H1 (cell line): ENCODE measurements around the gene JDP2. TPM values are rescaled to one million over a fixed set of nuclear protein-coding genes. Genes with fewer than 3 reads are reported as not detected.
A peak's percentile ranks its signal among the peaks of the same experiment; 100 is the strongest.

ENCODE experiments used
- CTCF ChIA-PET: fragments of 300-600 bp; sonication (Branson Sonifier 250); formaldehyde crosslinking; loops from one replicate; lab custom pipeline; 2021; ENCODE audit not compliant: partially characterized antibody; lab: Charles Lee
- POLR2A ChIA-PET: fragments of 300-600 bp; sonication (Branson Sonifier 250); formaldehyde crosslinking; loops from one replicate; lab custom pipeline; 2021; ENCODE audit warnings: inconsistent platforms; ENCODE audit not compliant: partially characterized antibody; lab: Charles Lee
- DNase-seq, 2 experiments: peaks; one replicate each; pipeline versions ENCODE4 v3.0.0 to v3.0.0-alpha.2; 2010 to 2022; ENCODE audit warnings: low spot score in 2 of 2, low read depth in 1 of 2, mixed read lengths in 1 of 2
- FAIRE-seq: peaks from 2 replicates; lab custom pipeline; 2011; peaks lifted over from hg19 to GRCh38; lab: Jason Lieb, UNC
- H2AFZ ChIP-seq: 2 replicates; pipeline ENCODE4 v1.8.1; 2012; ENCODE audit warnings: low read length, inconsistent platforms
- H2AK5ac ChIP-seq: 2 replicates; pipeline ENCODE4 v1.6.1; 2013; ENCODE audit warnings: low read depth, low read length
- H2BK120ac ChIP-seq: replicated peaks from 2 replicates; pipeline ENCODE3; 2013; ENCODE audit warnings: low read depth, low read length, inconsistent platforms
- H2BK12ac ChIP-seq: 2 replicates; pipeline ENCODE4 v1.6.1; 2013; ENCODE audit warnings: low read depth, low read length
- H2BK15ac ChIP-seq: 2 replicates; pipeline ENCODE4 v1.6.1; 2013; ENCODE audit warnings: low read length
- H2BK20ac ChIP-seq: 2 replicates; pipeline ENCODE4 v1.6.1; 2013; ENCODE audit warnings: low read length
- H2BK5ac ChIP-seq: 2 replicates; pipeline ENCODE4 v1.6.1; 2013; ENCODE audit warnings: low read depth, low read length
- H3K14ac ChIP-seq: 2 replicates; pipeline ENCODE4 v1.6.1; 2013; ENCODE audit warnings: inconsistent platforms; ENCODE audit not compliant: insufficient read length
- H3K18ac ChIP-seq: 2 replicates; pipeline ENCODE4 v1.6.1; 2013; ENCODE audit warnings: low read length; ENCODE audit errors: extremely low read depth
- H3K23ac ChIP-seq: 2 replicates; pipeline ENCODE4 v1.6.1; 2013; ENCODE audit warnings: inconsistent platforms; ENCODE audit not compliant: insufficient read length
- H3K23me2 ChIP-seq: 2 replicates; pipeline ENCODE4 v1.6.1; 2013; ENCODE audit warnings: low read depth, low read length
- H3K27ac ChIP-seq: 2 replicates; pipeline ENCODE4 v1.6.1; 2011; ENCODE audit warnings: low read depth, low read length, inconsistent platforms
- H3K27me3 ChIP-seq, 4 experiments: replicated peaks in 1 of 4; 1 replicate in 1 of 4; 2 replicates in 3 of 4; pipeline versions ENCODE4 v1.6.1 to v1.8.1; 2011 to 2013; ENCODE audit warnings: low read length in 3 of 4, mild to moderate bottlenecking in 3 of 4, inconsistent platforms in 2 of 4, mixed read lengths in 2 of 4, moderate library complexity in 1 of 4; ENCODE audit not compliant: control insufficient read depth in 3 of 4, insufficient read depth in 3 of 4; ENCODE audit errors: extremely low read depth in 1 of 4
- H3K36me3 ChIP-seq, 4 experiments: 2 replicates each; pipeline versions ENCODE4 v1.6.1 to v1.8.1; 2011 to 2013; ENCODE audit warnings: mild to moderate bottlenecking in 4 of 4, low read length in 3 of 4, moderate library complexity in 2 of 4, control low read depth in 1 of 4, inconsistent platforms in 1 of 4; ENCODE audit not compliant: insufficient read depth in 4 of 4, control insufficient read depth in 2 of 4
- H3K4ac ChIP-seq: replicated peaks from 2 replicates; pipeline ENCODE3; 2013; ENCODE audit warnings: low read length, low read depth, mixed read lengths, inconsistent platforms; ENCODE audit not compliant: insufficient read length
- H3K4me1 ChIP-seq, 4 experiments: replicated peaks in 1 of 4; 1 replicate in 1 of 4; 2 replicates in 3 of 4; pipeline versions ENCODE4 v1.6.1 to v1.8.1; 2011 to 2013; ENCODE audit warnings: low read length in 3 of 4, inconsistent platforms in 2 of 4, mixed read lengths in 1 of 4; ENCODE audit not compliant: insufficient read depth in 4 of 4, control insufficient read depth in 3 of 4
- H3K4me2 ChIP-seq, 2 experiments: 2 replicates each; pipeline versions ENCODE4 v1.6.1 to v1.8.1; 2011 to 2013; ENCODE audit warnings: low read depth in 2 of 2, low read length in 2 of 2, control low read depth in 1 of 2, inconsistent platforms in 1 of 2, mild to moderate bottlenecking in 1 of 2; ENCODE audit not compliant: insufficient read depth in 1 of 2
- H3K4me3 ChIP-seq, 4 experiments: fragments of 200-600, 300-600 bp in 1 of 4; sonication (generic), shearing (Covaris generic), sonication (Bioruptor Twin) in 1 of 4; 2 replicates each; pipeline versions ENCODE4 v1.5.1 to v1.8.1; 2011 to 2016; ENCODE audit warnings: low read length in 4 of 4, low read depth in 3 of 4, control low read depth in 2 of 4, inconsistent platforms in 2 of 4, mild to moderate bottlenecking in 2 of 4, mixed read lengths in 1 of 4, moderate library complexity in 1 of 4; ENCODE audit not compliant: insufficient read depth in 2 of 4; ENCODE audit errors: extremely low read depth in 1 of 4
- H3K56ac ChIP-seq: replicated peaks from 2 replicates; pipeline ENCODE3; 2013; ENCODE audit warnings: low read depth, mild to moderate bottlenecking, mixed read lengths, low read length, inconsistent platforms; ENCODE audit not compliant: insufficient read length
- H3K79me1 ChIP-seq: 2 replicates; pipeline ENCODE4 v1.6.1; 2013; ENCODE audit warnings: low read depth, low read length, control low read depth
- H3K79me2 ChIP-seq, 2 experiments: 2 replicates each; pipeline versions ENCODE4 v1.6.1 to v1.8.1; 2012 to 2013; ENCODE audit warnings: low read length in 2 of 2, mild to moderate bottlenecking in 2 of 2, inconsistent platforms in 1 of 2; ENCODE audit not compliant: insufficient read depth in 2 of 2, control insufficient read depth in 1 of 2
- H3K9ac ChIP-seq, 4 experiments: replicated peaks in 1 of 4; 1 replicate in 1 of 4; 2 replicates in 3 of 4; pipeline versions ENCODE4 v1.6.1 to v1.8.1; 2011 to 2013; ENCODE audit warnings: low read depth in 3 of 4, low read length in 3 of 4, control low read depth in 2 of 4, mild to moderate bottlenecking in 2 of 4, moderate library complexity in 2 of 4, inconsistent platforms in 1 of 4; ENCODE audit errors: extremely low read depth in 1 of 4
- H3K9me3 ChIP-seq, 2 experiments: 2 replicates each; pipeline versions ENCODE4 v1.6.1 to v1.8.1; 2012 to 2013; ENCODE audit warnings: mild to moderate bottlenecking in 2 of 2, moderate library complexity in 2 of 2, control low read depth in 1 of 2, inconsistent platforms in 1 of 2, low read depth in 1 of 2, low read length in 1 of 2, mixed read lengths in 1 of 2; ENCODE audit not compliant: insufficient read depth in 2 of 2
- H4K20me1 ChIP-seq, 2 experiments: replicated peaks in 1 of 2; 2 replicates each; pipeline versions ENCODE3 to v1.8.1; 2011 to 2013; ENCODE audit warnings: inconsistent platforms in 2 of 2, low read length in 2 of 2, mild to moderate bottlenecking in 1 of 2; ENCODE audit not compliant: insufficient read depth in 2 of 2, control insufficient read depth in 1 of 2
- H4K5ac ChIP-seq: 2 replicates; pipeline ENCODE4 v1.6.1; 2013; ENCODE audit warnings: low read length, low read depth, mixed read lengths, inconsistent platforms; ENCODE audit not compliant: insufficient read length
- H4K8ac ChIP-seq: 2 replicates; pipeline ENCODE4 v1.8.0; 2013; ENCODE audit warnings: mild to moderate bottlenecking, moderate library complexity, low read length, inconsistent platforms; ENCODE audit not compliant: insufficient read depth; ENCODE audit errors: extremely low read depth
- H4K91ac ChIP-seq: replicated peaks from 2 replicates; pipeline ENCODE3; 2013; ENCODE audit warnings: low read length, mixed read lengths, inconsistent platforms; ENCODE audit not compliant: insufficient read length
- CBX8 ChIP-seq: fragments of 300-800, 300-1000 bp; sonication (generic); IDR thresholded peaks from 2 replicates; pipeline ENCODE4 v1.7.1; 2016; ENCODE audit warnings: low read depth, low read length, borderline replicate concordance
- FOSL1 ChIP-seq: IDR thresholded peaks from 2 replicates; pipeline ENCODE4 v1.6.1; 2011; ENCODE audit warnings: mild to moderate bottlenecking, low read depth, low read length, moderate library complexity; ENCODE audit not compliant: insufficient read depth
- GTF2F1 ChIP-seq: IDR thresholded peaks from 2 replicates; pipeline ENCODE4 v1.6.1; 2012; ENCODE audit warnings: low read depth, low read length, improper control_type of control experiment, borderline replicate concordance
- JUND ChIP-seq: IDR thresholded peaks from 2 replicates; pipeline ENCODE4 v1.6.1; 2011; ENCODE audit warnings: mild to moderate bottlenecking, improper control_type of control experiment, low read length
- KDM4A ChIP-seq: IDR thresholded peaks from one replicate; pipeline ENCODE4 v1.7.1; 2012; ENCODE audit warnings: low read depth, mild to moderate bottlenecking, moderate library complexity, low read length, inconsistent platforms; ENCODE audit not compliant: severe bottlenecking
- RNF2 ChIP-seq: fragments of 200-900, 300-1000 bp; sonication (generic); IDR thresholded peaks from 2 replicates; pipeline ENCODE4 v1.7.1; 2016; ENCODE audit warnings: borderline replicate concordance, low read depth, mild to moderate bottlenecking, antibody characterized with exemption, low read length; ENCODE audit not compliant: poor library complexity, severe bottlenecking; ENCODE audit errors: missing control alignments
- RXRA ChIP-seq: IDR thresholded peaks from 2 replicates; pipeline ENCODE4 v1.6.1; 2011; ENCODE audit warnings: low read depth, mild to moderate bottlenecking, low read length, moderate library complexity; ENCODE audit not compliant: insufficient read depth
- SAP30 ChIP-seq: fragments of 300-600 bp; sonication (generic); IDR thresholded peaks from 2 replicates; pipeline ENCODE4 v1.7.1; 2012; ENCODE audit warnings: low read length, moderate library complexity, mild to moderate bottlenecking, inconsistent platforms; ENCODE audit not compliant: insufficient read depth, insufficient replicate concordance
- SIN3A ChIP-seq, 2 experiments: IDR thresholded peaks in 1 of 2; conservative IDR thresholded peaks in 1 of 2; 2 replicates each; pipeline ENCODE4 v1.6.1; 2011 to 2012; ENCODE audit warnings: low read length in 2 of 2, improper control_type of control experiment in 1 of 2, low read depth in 1 of 2, mild to moderate bottlenecking in 1 of 2
- TBP ChIP-seq: IDR thresholded peaks from 2 replicates; pipeline ENCODE4 v1.6.1; 2011; ENCODE audit warnings: low read depth, low read length, improper control_type of control experiment
- USF2 ChIP-seq: IDR thresholded peaks from 2 replicates; pipeline ENCODE4 v1.6.1; 2011; ENCODE audit warnings: low read length, improper control_type of control experiment
- WGBS, 2 experiments: shearing (Covaris generic) in 1 of 2; methylation state at CpG; one replicate each; pipeline versions ENCODE4 v1.1.6 to v1.1.7; 2013 to 2015; ENCODE audit warnings: low lambda C conversion rate in 2 of 2, mixed read lengths in 2 of 2, inconsistent platforms in 1 of 2, low coverage in 1 of 2, missing lambda C conversion rate in 1 of 2; ENCODE audit not compliant: insufficient replicate concordance in 2 of 2, insufficient coverage in 1 of 2, insufficient read length in 1 of 2; ENCODE audit errors: extremely low coverage in 1 of 2, missing lambda C conversion rate in 1 of 2; 5-methylcytosine and 5-hydroxymethylcytosine counted together
- polyA plus RNA-seq, 7 experiments: library from polyadenylated mRNA; depleted of rRNA in 3 of 7; stranded (reverse) in 5 of 7; unstranded in 2 of 7; fragments of >200 nt in 5 of 7; fragments of 200-250 nt in 2 of 7; gene quantifications; 1 replicate in 5 of 7; 2 replicates in 1 of 7; 4 replicates in 1 of 7; pipeline versions ENCODE4 v1.2.1 to v1.2.3, GENCODE V29; 2011 to 2013; ENCODE audit warnings: missing spikeins in 2 of 7, mixed read lengths in 2 of 7
- total RNA-seq: library from RNA; stranded (reverse); fragmentation: NEBNext Ultra II Directional; extraction: Animal tissue kit (Norgen Biotek cat#: 25700); gene quantifications from 2 replicates; pipeline ENCODE4 v1.2.1, GENCODE V29; 2021

JDP2 gene
- total and polyA plus RNA-seq, 2 of the 8 experiments (the other 6 are each of a cell fraction or from before 2014, with no cell fraction given) = 8.9 to 27.2 TPM

GRCh38 chr14:75406102-75406501 lies 21.7 kb upstream of the JDP2 start:
- H3K23ac ChIP-seq = no peak overlapping the region
- H3K27me3 ChIP-seq = peaks cover 0 to 2% (median 0%) of the 10 kb centered on the region in 4 experiments; a peak in 1 of 7 replicates
- H3K4me2 ChIP-seq = no peak overlapping the region
- no peak overlapping the region for H2BK20ac ChIP-seq
- H3K36me3 ChIP-seq = no peaks in the 10 kb centered on the region
- no peaks in the 10 kb centered on the region for H3K79me2 ChIP-seq
- H3K18ac ChIP-seq = no peak overlapping the region
- no peaks in the 10 kb centered on the region for H3K23me2 ChIP-seq
- no peak overlapping the region for H4K8ac ChIP-seq
- no peak overlapping the region for H2BK5ac ChIP-seq
- no peak overlapping the region for H2BK12ac ChIP-seq
- 51% methylated on average over 2 of the region's 2 CpGs; no CpG with 5 or more reads in 1 of the 2 experiments for WGBS, 2 experiments
- no peak overlapping the region for H4K91ac ChIP-seq
- FAIRE-seq (no peak), DNase-seq (peak in 1 of 2 experiments; percentile 38)
- no peak overlapping the region for H4K5ac ChIP-seq
- no peaks in the 10 kb centered on the region for H4K20me1 ChIP-seq
- ChIA-PET POLR2A (no interaction called here), CTCF (interaction anchor here (0.9 kb wide), 1 partner anchor 82 kb away, joined by 4 read pairs; no protein-coding TSS in a partner anchor)
- no peak overlapping the region for H2AK5ac ChIP-seq
- H3K9me3 ChIP-seq = no peaks in the 10 kb centered on the region
- no peak overlapping the region for H2BK120ac ChIP-seq
- H3K9ac ChIP-seq = no peak overlapping the region
- H3K4ac ChIP-seq = no peak overlapping the region
- H2BK15ac ChIP-seq = no peak overlapping the region
- H3K4me1 ChIP-seq = peaks cover 0 to 18% (median 9%) of the 10 kb centered on the region in 4 experiments
- peak overlapping the region; percentile 5; the same call in 1 of the 2 replicates for H2AFZ ChIP-seq
- no peak overlapping the region for H3K14ac ChIP-seq
- no peak overlapping the region for H3K4me3 ChIP-seq
- no peak overlapping the region for H3K27ac ChIP-seq
- H3K56ac ChIP-seq = no peak overlapping the region
- H3K79me1 ChIP-seq = no peaks in the 10 kb centered on the region
- no peak for TF ChIP-seq FOSL1
- no peak for TF ChIP-seq USF2
- TF ChIP-seq TBP = no peak
- no peak for TF ChIP-seq SIN3A (conservative IDR thresholded peaks at IDR 0.05 in 1 of 2, IDR thresholded peaks at IDR 0.05 in 1 of 2; ENCODE audit: low read depth in 1 of 2, low read length in 2 of 2)
- no peak for TF ChIP-seq RNF2
- no peak for TF ChIP-seq RXRA
- no peak for TF ChIP-seq GTF2F1
- no peak for TF ChIP-seq SAP30
- TF ChIP-seq CBX8 = no peak
- no peak for TF ChIP-seq JUND
- TF ChIP-seq KDM4A = no peak
